Keratinocyte (primary cell): ENCODE data around the gene DLG2. TPM values are rescaled to one million over a fixed set of nuclear protein-coding genes. Genes with fewer than 3 reads are reported as not detected.

Experiments
- DNase-seq: peaks from one replicate; pipeline ENCODE4 v3.0.0-alpha.2; 2011; ENCODE audit warnings: low read depth, missing footprints, low spot score
- FAIRE-seq: peaks from 2 replicates; lab custom pipeline; 2011; peaks lifted over from hg19 to GRCh38; lab: Jason Lieb, UNC
- H2AFZ ChIP-seq: 2 replicates; pipeline ENCODE4 v1.6.0; 2012; ENCODE audit warnings: low read length, control low read depth, inconsistent platforms; ENCODE audit not compliant: control insufficient read depth
- H3K27ac ChIP-seq: 2 replicates; pipeline ENCODE4 v1.5.1; 2011; ENCODE audit warnings: low read length; ENCODE audit not compliant: control insufficient read depth, insufficient read depth
- H3K27me3 ChIP-seq: 3 replicates; pipeline ENCODE4 v1.6.0; 2011; ENCODE audit warnings: low read length; ENCODE audit not compliant: control insufficient read depth, insufficient read depth; ENCODE audit errors: extremely low read depth
- H3K36me3 ChIP-seq, 2 experiments: 2 replicates in 1 of 2; 3 replicates in 1 of 2; pipeline ENCODE4 v1.5.1; 2011; ENCODE audit warnings: low read length in 2 of 2, mild to moderate bottlenecking in 1 of 2; ENCODE audit not compliant: control insufficient read depth in 2 of 2, insufficient read depth in 2 of 2; ENCODE audit errors: extremely low read depth in 1 of 2
- H3K4me1 ChIP-seq: 3 replicates; pipeline ENCODE4 v1.5.1; 2011; ENCODE audit warnings: low read length; ENCODE audit not compliant: control insufficient read depth, insufficient read depth; ENCODE audit errors: extremely low read depth
- H3K4me2 ChIP-seq: 3 replicates; pipeline ENCODE4 v1.6.0; 2011; ENCODE audit warnings: low read depth, low read length; ENCODE audit not compliant: control insufficient read depth, insufficient read depth; ENCODE audit errors: extremely low read depth
- H3K4me3 ChIP-seq, 3 experiments: fragments of 200-600 bp in 1 of 3; sonication (generic) in 1 of 3; 2 replicates in 2 of 3; 3 replicates in 1 of 3; pipeline ENCODE4 v1.5.1; 2011 to 2016; ENCODE audit warnings: low read length in 3 of 3, mild to moderate bottlenecking in 3 of 3, control low read depth in 2 of 3, inconsistent platforms in 1 of 3, low read depth in 1 of 3, mixed read lengths in 1 of 3, mixed run types in 1 of 3, moderate library complexity in 1 of 3; ENCODE audit not compliant: control insufficient read depth in 2 of 3, insufficient read depth in 2 of 3; ENCODE audit errors: extremely low read depth in 1 of 3
- H3K79me2 ChIP-seq: 2 replicates; pipeline ENCODE4 v1.6.0; 2012; ENCODE audit warnings: low read length; ENCODE audit not compliant: control insufficient read depth, insufficient read depth
- H3K9ac ChIP-seq: 3 replicates; pipeline ENCODE4 v1.6.0; 2011; ENCODE audit warnings: low read length; ENCODE audit not compliant: control insufficient read depth, insufficient read depth; ENCODE audit errors: extremely low read depth
- H3K9me1 ChIP-seq: 3 replicates; pipeline ENCODE4 v1.6.0; 2011; ENCODE audit warnings: low read length; ENCODE audit not compliant: control insufficient read depth, insufficient read depth; ENCODE audit errors: extremely low read depth
- H3K9me3 ChIP-seq: 2 replicates; pipeline ENCODE4 v1.5.1; 2012; ENCODE audit warnings: low read depth, low read length; ENCODE audit not compliant: control insufficient read depth
- H4K20me1 ChIP-seq: 3 replicates; pipeline ENCODE4 v1.6.0; 2011; ENCODE audit warnings: low read length; ENCODE audit not compliant: control insufficient read depth, insufficient read depth; ENCODE audit errors: extremely low read depth
- CTCF ChIP-seq, 3 experiments: IDR thresholded peaks in 1 of 3; conservative IDR thresholded peaks in 1 of 3; optimal IDR thresholded peaks in 1 of 3; 2 replicates in 2 of 3; 3 replicates in 1 of 3; pipeline versions ENCODE3 to v1.5.1; 2011; ENCODE audit warnings: low read length in 3 of 3, mild to moderate bottlenecking in 3 of 3, moderate library complexity in 2 of 3, control low read depth in 1 of 3, inconsistent platforms in 1 of 3; ENCODE audit not compliant: insufficient read depth in 2 of 3; ENCODE audit errors: extremely low read depth in 1 of 3
- EZH2 ChIP-seq: IDR thresholded peaks from one replicate; pipeline ENCODE4 v1.6.1; 2012; ENCODE audit warnings: inconsistent platforms, mild to moderate bottlenecking, low read length, moderate library complexity
- dilution Hi-C: fragments of 300-500 bp; cut with MboI; formaldehyde crosslinking; loops from one replicate; pipeline ENCODE4 v1.7.0; 2020; ENCODE audit warnings: low sequenced_read_pairs; ENCODE audit not compliant: extremely low pct_ligation_motif_present
- polyA plus RNA-seq, 5 experiments: library from polyadenylated mRNA; depleted of rRNA in 3 of 5; stranded (reverse) in 3 of 5; stranded (forward) in 1 of 5; unstranded in 1 of 5; fragments of >200 nt; gene quantifications; 1 replicate in 1 of 5; 2 replicates in 3 of 5; 3 replicates in 1 of 5; pipeline versions ENCODE4 v1.2.1 to v1.2.3, GENCODE V29; 2011 to 2012; ENCODE audit warnings: missing spikeins in 2 of 5, low read depth in 1 of 5, low replicate concordance in 1 of 5

The DLG2 gene
- polyA plus RNA-seq, 1 donor (not counting 4 experiments of a cell fraction or from before 2014, with no cell fraction given) = 0.55 TPM

GRCh38 chr11:84471501-84471900 lies 1155.6 kb downstream of the DLG2 start:
- dilution Hi-C loops = no loop called here
- no peaks in the 10 kb centered on the region for H3K4me1 ChIP-seq
- H3K27ac ChIP-seq = no peak overlapping the region
- H2AFZ ChIP-seq = no peak overlapping the region
- FAIRE-seq (no peak), DNase-seq (no peak)
- no peaks in the 10 kb centered on the region for H3K9me3 ChIP-seq
- H3K27me3 ChIP-seq = peaks cover 3% of the 10 kb centered on the region
- H3K36me3 ChIP-seq = no peaks in the 10 kb centered on the region
- TF ChIP-seq CTCF (optimal IDR thresholded peaks at IDR 0.05 in 1 of 3, IDR thresholded peaks at IDR 0.05 in 1 of 3, conservative IDR thresholded peaks at IDR 0.05 in 1 of 3; ENCODE audit: extremely low read depth in 1 of 3, insufficient read depth in 2 of 3, low read length in 3 of 3) (no peak), EZH2 (no peak)
- no peak overlapping the region for H3K9ac ChIP-seq
- H3K4me2 ChIP-seq = no peak overlapping the region
- H3K4me3 ChIP-seq = no peak overlapping the region
- H3K9me1 ChIP-seq = no peaks in the 10 kb centered on the region
- no peaks in the 10 kb centered on the region for H4K20me1 ChIP-seq
- H3K79me2 ChIP-seq = no peaks in the 10 kb centered on the region

GRCh38 chr11:84468235-84468634 lies 1158.9 kb downstream of the DLG2 start:
- Histone ChIP-seq H3K9ac (no peak overlapping the region), H3K9me1 (no peaks in the 10 kb centered on the region), H3K79me2 (no peaks in the 10 kb centered on the region), H3K4me3 (no peak overlapping the region), H3K4me1 (no peaks in the 10 kb centered on the region), H3K36me3 (no peaks in the 10 kb centered on the region), H3K27me3 (peaks cover 3% of the 10 kb centered on the region), H4K20me1 (no peaks in the 10 kb centered on the region), H3K4me2 (no peak overlapping the region), H3K27ac (no peak overlapping the region), H3K9me3 (no peaks in the 10 kb centered on the region), H2AFZ (no peak overlapping the region)
- dilution Hi-C loops = no loop called here
- no peak for TF ChIP-seq EZH2
- TF ChIP-seq CTCF (optimal IDR thresholded peaks at IDR 0.05 in 1 of 3, IDR thresholded peaks at IDR 0.05 in 1 of 3, conservative IDR thresholded peaks at IDR 0.05 in 1 of 3; ENCODE audit: extremely low read depth in 1 of 3, insufficient read depth in 2 of 3, low read length in 3 of 3) = no peak
- DNase-seq (no peak), FAIRE-seq (no peak)
